Cardiac ventricle fibroblast (primary cell): ENCODE results near the gene TXNDC16. TPM values are rescaled to one million over a fixed set of nuclear protein-coding genes. Genes with fewer than 3 reads are reported as not detected.

Experiments
- total RNA-seq: library from RNA; depleted of rRNA; stranded (reverse); fragments of >200 nt; gene quantifications from 2 replicates; pipeline ENCODE4 v1.2.3, GENCODE V29; 2015

The TXNDC16 gene, protein sequence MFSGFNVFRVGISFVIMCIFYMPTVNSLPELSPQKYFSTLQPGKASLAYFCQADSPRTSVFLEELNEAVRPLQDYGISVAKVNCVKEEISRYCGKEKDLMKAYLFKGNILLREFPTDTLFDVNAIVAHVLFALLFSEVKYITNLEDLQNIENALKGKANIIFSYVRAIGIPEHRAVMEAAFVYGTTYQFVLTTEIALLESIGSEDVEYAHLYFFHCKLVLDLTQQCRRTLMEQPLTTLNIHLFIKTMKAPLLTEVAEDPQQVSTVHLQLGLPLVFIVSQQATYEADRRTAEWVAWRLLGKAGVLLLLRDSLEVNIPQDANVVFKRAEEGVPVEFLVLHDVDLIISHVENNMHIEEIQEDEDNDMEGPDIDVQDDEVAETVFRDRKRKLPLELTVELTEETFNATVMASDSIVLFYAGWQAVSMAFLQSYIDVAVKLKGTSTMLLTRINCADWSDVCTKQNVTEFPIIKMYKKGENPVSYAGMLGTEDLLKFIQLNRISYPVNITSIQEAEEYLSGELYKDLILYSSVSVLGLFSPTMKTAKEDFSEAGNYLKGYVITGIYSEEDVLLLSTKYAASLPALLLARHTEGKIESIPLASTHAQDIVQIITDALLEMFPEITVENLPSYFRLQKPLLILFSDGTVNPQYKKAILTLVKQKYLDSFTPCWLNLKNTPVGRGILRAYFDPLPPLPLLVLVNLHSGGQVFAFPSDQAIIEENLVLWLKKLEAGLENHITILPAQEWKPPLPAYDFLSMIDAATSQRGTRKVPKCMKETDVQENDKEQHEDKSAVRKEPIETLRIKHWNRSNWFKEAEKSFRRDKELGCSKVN
- total RNA-seq, result 5.1 and 6.4 TPM in 2 replicates

DNA sequence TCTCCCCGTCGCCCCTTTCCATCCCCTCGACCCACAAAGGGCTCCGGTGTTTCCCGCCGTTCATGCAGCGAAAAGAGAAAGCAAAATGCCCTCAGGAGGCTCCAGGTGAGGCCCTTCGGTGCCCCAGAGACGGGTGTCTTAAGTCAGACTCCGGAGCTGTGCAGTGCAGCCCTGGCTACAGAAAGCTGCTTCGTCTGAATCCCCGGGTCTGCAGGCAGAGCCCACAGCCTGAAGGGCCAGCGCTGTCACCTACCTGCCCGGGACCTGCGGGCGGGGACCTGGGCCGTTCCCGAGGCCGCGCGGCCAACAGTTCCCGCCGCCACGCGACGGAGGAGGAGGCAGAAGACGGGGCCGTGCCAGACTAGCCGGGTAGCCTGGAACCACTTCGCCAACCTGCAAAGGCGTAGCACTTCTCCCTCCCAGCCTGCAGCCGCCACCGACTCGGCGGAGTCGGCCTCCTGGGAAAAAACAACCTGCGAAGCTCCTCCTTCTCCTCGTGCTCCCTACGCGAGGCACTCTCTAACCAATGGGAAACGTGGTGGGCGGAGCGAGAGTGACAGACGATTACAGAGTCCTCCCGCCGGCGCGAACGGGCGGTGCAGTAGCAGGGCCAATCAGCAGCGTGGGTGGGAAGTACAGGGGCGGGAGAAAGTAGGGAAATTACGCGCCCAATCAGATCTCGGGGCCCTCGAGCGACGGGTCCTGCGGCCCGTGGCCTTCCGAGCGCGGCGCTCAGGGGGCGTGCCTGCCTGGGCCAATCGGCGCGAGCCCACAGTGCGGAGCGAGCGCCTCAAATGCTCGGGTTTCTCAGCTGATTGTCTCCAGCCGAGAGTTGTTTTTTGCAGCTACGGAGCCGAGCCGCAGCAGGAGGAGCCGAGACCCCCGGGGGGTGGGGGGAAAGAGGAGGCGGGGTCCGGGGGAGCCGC lies at the start of gene TXNDC16, which contains the start of gene GPR137C:
Gene TXNDC16, minus strand, starts transcription at position 443 of the 926 bp plus-strand sequence. CDS start 8,948 bp downstream, outside the sequence.
Gene GPR137C, plus strand, starts transcription at position 774 of the 926 bp plus-strand sequence. CDS start 312 bp downstream, outside the sequence.

Other genes with a start within 250 kb of the TXNDC16 start
- 5.6 and 7.1 TPM in 2 replicates for gene PTGER2, start 238.2 kb downstream of the TXNDC16 start, total RNA-seq
- gene GPR137C, start 331 bp upstream of the TXNDC16 start, total RNA-seq, result 0.39 and 0.87 TPM in 2 replicates
- gene ERO1A, start 143.1 kb upstream of the TXNDC16 start, total RNA-seq, result 38.1 and 62.5 TPM in 2 replicates
- 61.8 and 69.0 TPM in 2 replicates for gene PSMC6, start 154.7 kb upstream of the TXNDC16 start, total RNA-seq
- 14.4 and 16.7 TPM in 2 replicates for gene STYX, start 177.7 kb upstream of the TXNDC16 start, total RNA-seq
- gene GNPNAT1, start 239.1 kb upstream of the TXNDC16 start, total RNA-seq, result 26.7 and 28.0 TPM in 2 replicates